ENCODE measurements around the gene C22orf23.

C22orf23 gene

DNA sequence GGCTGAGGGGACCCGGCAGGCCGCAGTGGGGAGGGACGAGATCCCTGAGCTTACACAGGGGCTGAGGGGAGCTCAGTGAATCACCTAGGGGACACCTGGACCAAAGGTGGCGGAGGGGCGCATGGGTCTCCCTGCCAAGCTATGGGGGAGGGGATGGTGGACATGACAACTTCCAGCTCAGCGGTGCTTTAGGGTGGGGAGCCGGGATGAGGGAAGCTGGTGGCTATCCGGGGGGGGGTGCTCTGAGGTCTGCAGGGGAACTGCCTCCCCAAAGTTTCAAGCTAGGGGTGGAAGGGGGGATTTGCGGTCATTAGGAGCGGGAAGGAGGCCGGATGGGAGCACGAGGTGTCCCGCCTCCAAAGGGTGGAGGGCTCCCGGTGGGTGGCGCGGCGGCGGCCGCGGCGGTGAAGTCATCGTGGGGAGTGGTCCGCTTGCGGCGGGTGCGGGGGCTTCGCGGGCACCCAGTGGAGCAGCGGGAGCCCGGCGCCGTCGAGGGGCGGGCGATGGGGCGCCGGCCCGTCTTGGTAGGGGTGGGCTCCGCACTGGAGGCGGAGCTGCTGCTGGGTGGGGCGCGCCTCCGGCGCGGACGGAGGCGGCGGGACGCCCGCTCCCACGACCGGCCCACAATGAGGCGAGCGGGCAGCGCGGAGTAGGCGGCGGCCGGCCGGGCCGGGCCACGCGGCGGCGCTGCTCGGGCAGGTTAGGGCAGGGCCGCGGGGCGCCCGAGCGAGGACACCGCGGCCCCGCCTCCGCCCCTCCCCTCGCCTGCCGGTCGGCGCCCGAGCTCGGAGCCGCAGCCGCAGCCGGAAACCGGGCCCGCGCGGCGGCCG is 47.7 kb downstream of the C22orf23 start, which contains the start of gene MICALL1 (continued):
- TF ChIP-seq, protein P1, sequence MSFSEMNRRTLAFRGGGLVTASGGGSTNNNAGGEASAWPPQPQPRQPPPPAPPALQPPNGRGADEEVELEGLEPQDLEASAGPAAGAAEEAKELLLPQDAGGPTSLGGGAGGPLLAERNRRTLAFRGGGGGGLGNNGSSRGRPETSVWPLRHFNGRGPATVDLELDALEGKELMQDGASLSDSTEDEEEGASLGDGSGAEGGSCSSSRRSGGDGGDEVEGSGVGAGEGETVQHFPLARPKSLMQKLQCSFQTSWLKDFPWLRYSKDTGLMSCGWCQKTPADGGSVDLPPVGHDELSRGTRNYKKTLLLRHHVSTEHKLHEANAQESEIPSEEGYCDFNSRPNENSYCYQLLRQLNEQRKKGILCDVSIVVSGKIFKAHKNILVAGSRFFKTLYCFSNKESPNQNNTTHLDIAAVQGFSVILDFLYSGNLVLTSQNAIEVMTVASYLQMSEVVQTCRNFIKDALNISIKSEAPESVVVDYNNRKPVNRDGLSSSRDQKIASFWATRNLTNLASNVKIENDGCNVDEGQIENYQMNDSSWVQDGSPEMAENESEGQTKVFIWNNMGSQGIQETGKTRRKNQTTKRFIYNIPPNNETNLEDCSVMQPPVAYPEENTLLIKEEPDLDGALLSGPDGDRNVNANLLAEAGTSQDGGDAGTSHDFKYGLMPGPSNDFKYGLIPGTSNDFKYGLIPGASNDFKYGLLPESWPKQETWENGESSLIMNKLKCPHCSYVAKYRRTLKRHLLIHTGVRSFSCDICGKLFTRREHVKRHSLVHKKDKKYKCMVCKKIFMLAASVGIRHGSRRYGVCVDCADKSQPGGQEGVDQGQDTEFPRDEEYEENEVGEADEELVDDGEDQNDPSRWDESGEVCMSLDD (tag by site-specific recombination; IDR thresholded peaks at IDR 0.05) = peak; percentile 61; the same call in 1 of the 2 replicates
- TF ChIP-seq ZBTB8A (tag by site-specific recombination; IDR thresholded peaks at IDR 0.05) (peak; percentile 96), GLIS2 (tag by site-specific recombination; IDR thresholded peaks at IDR 0.05) (peak; percentile 84), ZNF248 (tag by site-specific recombination; IDR thresholded peaks at IDR 0.05) (no peak), ZBTB20 (tag by site-specific recombination; IDR thresholded peaks at IDR 0.05) (0 out of 2 replicates have a peak, but pooled peaks have one; percentile 44), ZIC2 (tag by site-specific recombination; IDR thresholded peaks at IDR 0.05) (peak; percentile 75), ZNF350 (tag by site-specific recombination; IDR thresholded peaks at IDR 0.05) (no peak), OSR2 (tag by site-specific recombination; IDR thresholded peaks at IDR 0.05) (peak; percentile 42; the same call in 1 of the 2 replicates), ZFP37 (tag by site-specific recombination; IDR thresholded peaks at IDR 0.05) (0 out of 2 replicates have a peak, but pooled peaks have one; percentile 1), ZNF239 (tag by site-specific recombination; IDR thresholded peaks at IDR 0.05) (0 out of 2 replicates have a peak, but pooled peaks have one; percentile 19), ZNF785 (tag by site-specific recombination; IDR thresholded peaks at IDR 0.05) (0 out of 2 replicates have a peak, but pooled peaks have one; percentile 85), PRDM1 (tag by site-specific recombination; IDR thresholded peaks at IDR 0.05) (no peak), GLIS1 (tag by site-specific recombination; IDR thresholded peaks at IDR 0.05) (peak; percentile 90), ZNF658 (tag by site-specific recombination; IDR thresholded peaks at IDR 0.05) (no peak), ZNF140 (tag by site-specific recombination; IDR thresholded peaks at IDR 0.05) (no peak), ZNF19 (tag by site-specific recombination; IDR thresholded peaks at IDR 0.05; ENCODE audit: low read depth) (no peak), ZNF529 (tag by site-specific recombination; IDR thresholded peaks at IDR 0.05; ENCODE audit: insufficient replicate concordance) (no peak), KLF9 (tag by site-specific recombination; IDR thresholded peaks at IDR 0.05; ENCODE audit: low read depth) (peak; percentile 49), ZNF677 (tag by site-specific recombination; IDR thresholded peaks at IDR 0.05) (0 out of 2 replicates have a peak, but pooled peaks have one; percentile 13), HOXC10 (CRISPR knock-in tag; IDR thresholded peaks at IDR 0.05) (no peak), ZNF324 (tag by site-specific recombination; IDR thresholded peaks at IDR 0.05) (no peak; the same call in 1 of the 2 replicates), KLF10 (tag by site-specific recombination; IDR thresholded peaks at IDR 0.05) (peak; percentile 82; the same call in 1 of the 2 replicates), ZBTB17 (tag by site-specific recombination; IDR thresholded peaks at IDR 0.05) (no peak)
- TF ChIP-seq, protein P2, sequence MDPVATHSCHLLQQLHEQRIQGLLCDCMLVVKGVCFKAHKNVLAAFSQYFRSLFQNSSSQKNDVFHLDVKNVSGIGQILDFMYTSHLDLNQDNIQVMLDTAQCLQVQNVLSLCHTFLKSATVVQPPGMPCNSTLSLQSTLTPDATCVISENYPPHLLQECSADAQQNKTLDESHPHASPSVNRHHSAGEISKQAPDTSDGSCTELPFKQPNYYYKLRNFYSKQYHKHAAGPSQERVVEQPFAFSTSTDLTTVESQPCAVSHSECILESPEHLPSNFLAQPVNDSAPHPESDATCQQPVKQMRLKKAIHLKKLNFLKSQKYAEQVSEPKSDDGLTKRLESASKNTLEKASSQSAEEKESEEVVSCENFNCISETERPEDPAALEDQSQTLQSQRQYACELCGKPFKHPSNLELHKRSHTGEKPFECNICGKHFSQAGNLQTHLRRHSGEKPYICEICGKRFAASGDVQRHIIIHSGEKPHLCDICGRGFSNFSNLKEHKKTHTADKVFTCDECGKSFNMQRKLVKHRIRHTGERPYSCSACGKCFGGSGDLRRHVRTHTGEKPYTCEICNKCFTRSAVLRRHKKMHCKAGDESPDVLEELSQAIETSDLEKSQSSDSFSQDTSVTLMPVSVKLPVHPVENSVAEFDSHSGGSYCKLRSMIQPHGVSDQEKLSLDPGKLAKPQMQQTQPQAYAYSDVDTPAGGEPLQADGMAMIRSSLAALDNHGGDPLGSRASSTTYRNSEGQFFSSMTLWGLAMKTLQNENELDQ (tag by site-specific recombination; IDR thresholded peaks at IDR 0.05; ENCODE audit: low read depth) = no peak
- TF ChIP-seq, protein P3, sequence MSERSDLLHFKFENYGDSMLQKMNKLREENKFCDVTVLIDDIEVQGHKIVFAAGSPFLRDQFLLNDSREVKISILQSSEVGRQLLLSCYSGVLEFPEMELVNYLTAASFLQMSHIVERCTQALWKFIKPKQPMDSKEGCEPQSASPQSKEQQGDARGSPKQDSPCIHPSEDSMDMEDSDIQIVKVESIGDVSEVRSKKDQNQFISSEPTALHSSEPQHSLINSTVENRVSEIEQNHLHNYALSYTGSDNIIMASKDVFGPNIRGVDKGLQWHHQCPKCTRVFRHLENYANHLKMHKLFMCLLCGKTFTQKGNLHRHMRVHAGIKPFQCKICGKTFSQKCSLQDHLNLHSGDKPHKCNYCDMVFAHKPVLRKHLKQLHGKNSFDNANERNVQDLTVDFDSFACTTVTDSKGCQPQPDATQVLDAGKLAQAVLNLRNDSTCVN (tag by site-specific recombination; optimal IDR thresholded peaks at IDR 0.05) = peak; percentile 78
- TF ChIP-seq, protein P4, sequence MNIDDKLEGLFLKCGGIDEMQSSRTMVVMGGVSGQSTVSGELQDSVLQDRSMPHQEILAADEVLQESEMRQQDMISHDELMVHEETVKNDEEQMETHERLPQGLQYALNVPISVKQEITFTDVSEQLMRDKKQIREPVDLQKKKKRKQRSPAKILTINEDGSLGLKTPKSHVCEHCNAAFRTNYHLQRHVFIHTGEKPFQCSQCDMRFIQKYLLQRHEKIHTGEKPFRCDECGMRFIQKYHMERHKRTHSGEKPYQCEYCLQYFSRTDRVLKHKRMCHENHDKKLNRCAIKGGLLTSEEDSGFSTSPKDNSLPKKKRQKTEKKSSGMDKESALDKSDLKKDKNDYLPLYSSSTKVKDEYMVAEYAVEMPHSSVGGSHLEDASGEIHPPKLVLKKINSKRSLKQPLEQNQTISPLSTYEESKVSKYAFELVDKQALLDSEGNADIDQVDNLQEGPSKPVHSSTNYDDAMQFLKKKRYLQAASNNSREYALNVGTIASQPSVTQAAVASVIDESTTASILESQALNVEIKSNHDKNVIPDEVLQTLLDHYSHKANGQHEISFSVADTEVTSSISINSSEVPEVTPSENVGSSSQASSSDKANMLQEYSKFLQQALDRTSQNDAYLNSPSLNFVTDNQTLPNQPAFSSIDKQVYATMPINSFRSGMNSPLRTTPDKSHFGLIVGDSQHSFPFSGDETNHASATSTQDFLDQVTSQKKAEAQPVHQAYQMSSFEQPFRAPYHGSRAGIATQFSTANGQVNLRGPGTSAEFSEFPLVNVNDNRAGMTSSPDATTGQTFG (tag by site-specific recombination; IDR thresholded peaks at IDR 0.05; ENCODE audit: borderline replicate concordance) = no peak
- TF ChIP-seq, protein P5, sequence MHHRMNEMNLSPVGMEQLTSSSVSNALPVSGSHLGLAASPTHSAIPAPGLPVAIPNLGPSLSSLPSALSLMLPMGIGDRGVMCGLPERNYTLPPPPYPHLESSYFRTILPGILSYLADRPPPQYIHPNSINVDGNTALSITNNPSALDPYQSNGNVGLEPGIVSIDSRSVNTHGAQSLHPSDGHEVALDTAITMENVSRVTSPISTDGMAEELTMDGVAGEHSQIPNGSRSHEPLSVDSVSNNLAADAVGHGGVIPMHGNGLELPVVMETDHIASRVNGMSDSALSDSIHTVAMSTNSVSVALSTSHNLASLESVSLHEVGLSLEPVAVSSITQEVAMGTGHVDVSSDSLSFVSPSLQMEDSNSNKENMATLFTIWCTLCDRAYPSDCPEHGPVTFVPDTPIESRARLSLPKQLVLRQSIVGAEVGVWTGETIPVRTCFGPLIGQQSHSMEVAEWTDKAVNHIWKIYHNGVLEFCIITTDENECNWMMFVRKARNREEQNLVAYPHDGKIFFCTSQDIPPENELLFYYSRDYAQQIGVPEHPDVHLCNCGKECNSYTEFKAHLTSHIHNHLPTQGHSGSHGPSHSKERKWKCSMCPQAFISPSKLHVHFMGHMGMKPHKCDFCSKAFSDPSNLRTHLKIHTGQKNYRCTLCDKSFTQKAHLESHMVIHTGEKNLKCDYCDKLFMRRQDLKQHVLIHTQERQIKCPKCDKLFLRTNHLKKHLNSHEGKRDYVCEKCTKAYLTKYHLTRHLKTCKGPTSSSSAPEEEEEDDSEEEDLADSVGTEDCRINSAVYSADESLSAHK (tag by site-specific recombination; IDR thresholded peaks at IDR 0.05) = no peak
